ENCODE data around the gene OR9I1.

GRCh38 chr11:58127350-58127749 is 2.0 kb upstream of the OR9I1 start:
- TF ChIP-seq, protein P1, sequence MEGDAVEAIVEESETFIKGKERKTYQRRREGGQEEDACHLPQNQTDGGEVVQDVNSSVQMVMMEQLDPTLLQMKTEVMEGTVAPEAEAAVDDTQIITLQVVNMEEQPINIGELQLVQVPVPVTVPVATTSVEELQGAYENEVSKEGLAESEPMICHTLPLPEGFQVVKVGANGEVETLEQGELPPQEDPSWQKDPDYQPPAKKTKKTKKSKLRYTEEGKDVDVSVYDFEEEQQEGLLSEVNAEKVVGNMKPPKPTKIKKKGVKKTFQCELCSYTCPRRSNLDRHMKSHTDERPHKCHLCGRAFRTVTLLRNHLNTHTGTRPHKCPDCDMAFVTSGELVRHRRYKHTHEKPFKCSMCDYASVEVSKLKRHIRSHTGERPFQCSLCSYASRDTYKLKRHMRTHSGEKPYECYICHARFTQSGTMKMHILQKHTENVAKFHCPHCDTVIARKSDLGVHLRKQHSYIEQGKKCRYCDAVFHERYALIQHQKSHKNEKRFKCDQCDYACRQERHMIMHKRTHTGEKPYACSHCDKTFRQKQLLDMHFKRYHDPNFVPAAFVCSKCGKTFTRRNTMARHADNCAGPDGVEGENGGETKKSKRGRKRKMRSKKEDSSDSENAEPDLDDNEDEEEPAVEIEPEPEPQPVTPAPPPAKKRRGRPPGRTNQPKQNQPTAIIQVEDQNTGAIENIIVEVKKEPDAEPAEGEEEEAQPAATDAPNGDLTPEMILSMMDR (IDR thresholded peaks at IDR 0.05), result no peak
- no peak for TF ChIP-seq EP300 (IDR thresholded peaks at IDR 0.05)
- TF ChIP-seq POLR2A (IDR thresholded peaks at IDR 0.05; ENCODE audit: low read depth), result no peak
